Osteoblast (primary cell): ENCODE data around the gene UVSSA. TPM values are rescaled to one million over a fixed set of nuclear protein-coding genes. Genes with fewer than 3 reads are reported as not detected.
A peak's percentile ranks its signal among the peaks of the same experiment; 100 is the strongest.

ENCODE experiments used
- DNase-seq: peaks from one replicate; pipeline ENCODE4 v3.0.0; 2011; ENCODE audit warnings: low spot score, mixed read lengths; ENCODE audit not compliant: insufficient read length; ENCODE audit errors: missing footprints
- H2AFZ ChIP-seq: 2 replicates; pipeline ENCODE4 v1.6.0; 2011; ENCODE audit warnings: mild to moderate bottlenecking, low read length
- H3K27ac ChIP-seq: 2 replicates; pipeline ENCODE4 v1.5.1; 2011; ENCODE audit warnings: mild to moderate bottlenecking, low read depth, low read length, moderate library complexity
- H3K27me3 ChIP-seq: 2 replicates; pipeline ENCODE4 v1.6.0; 2012; ENCODE audit warnings: mild to moderate bottlenecking, control low read depth, inconsistent platforms, low read length, moderate library complexity; ENCODE audit not compliant: insufficient read depth
- H3K36me3 ChIP-seq: 2 replicates; pipeline ENCODE4 v1.5.1; 2011; ENCODE audit warnings: mild to moderate bottlenecking, low read length, control low read depth, moderate library complexity; ENCODE audit not compliant: insufficient read depth
- H3K4me1 ChIP-seq: 2 replicates; pipeline ENCODE4 v1.5.1; 2011; ENCODE audit warnings: mild to moderate bottlenecking, low read length, control low read depth, moderate library complexity; ENCODE audit not compliant: insufficient read depth
- H3K4me2 ChIP-seq: 2 replicates; pipeline ENCODE4 v1.6.0; 2011; ENCODE audit warnings: mild to moderate bottlenecking, low read length; ENCODE audit not compliant: insufficient read depth
- H3K4me3 ChIP-seq: fragments of 200-600 bp; sonication (generic); 3 replicates; pipeline ENCODE4 v1.5.1; 2012; ENCODE audit warnings: mild to moderate bottlenecking, low read length, inconsistent platforms; ENCODE audit not compliant: insufficient read depth
- H3K79me2 ChIP-seq: 2 replicates; pipeline ENCODE4 v1.6.0; 2012; ENCODE audit warnings: mild to moderate bottlenecking, low read length, control low read depth, inconsistent platforms; ENCODE audit not compliant: insufficient read depth
- H3K9me3 ChIP-seq: 2 replicates; pipeline ENCODE4 v1.5.1; 2011; ENCODE audit warnings: low read depth, low read length, control low read depth
- H4K20me1 ChIP-seq: 2 replicates; pipeline ENCODE4 v1.6.0; 2012; ENCODE audit warnings: mild to moderate bottlenecking, low read length, control low read depth; ENCODE audit not compliant: insufficient read depth
- total RNA-seq: library from RNA; depleted of rRNA; stranded (reverse); fragments of >200 nt; gene quantifications from 2 replicates; pipeline ENCODE4 v1.2.3, GENCODE V29; 2012
- TF ChIP-seq, protein P1 (sequence below): IDR thresholded peaks from 2 replicates; pipeline ENCODE4 v1.5.1; 2011; ENCODE audit warnings: mild to moderate bottlenecking, low read depth, low read length, moderate library complexity; ENCODE audit errors: extremely low read depth

Gene UVSSA
- total RNA-seq, 1 donor = 14.8 TPM

DNA sequence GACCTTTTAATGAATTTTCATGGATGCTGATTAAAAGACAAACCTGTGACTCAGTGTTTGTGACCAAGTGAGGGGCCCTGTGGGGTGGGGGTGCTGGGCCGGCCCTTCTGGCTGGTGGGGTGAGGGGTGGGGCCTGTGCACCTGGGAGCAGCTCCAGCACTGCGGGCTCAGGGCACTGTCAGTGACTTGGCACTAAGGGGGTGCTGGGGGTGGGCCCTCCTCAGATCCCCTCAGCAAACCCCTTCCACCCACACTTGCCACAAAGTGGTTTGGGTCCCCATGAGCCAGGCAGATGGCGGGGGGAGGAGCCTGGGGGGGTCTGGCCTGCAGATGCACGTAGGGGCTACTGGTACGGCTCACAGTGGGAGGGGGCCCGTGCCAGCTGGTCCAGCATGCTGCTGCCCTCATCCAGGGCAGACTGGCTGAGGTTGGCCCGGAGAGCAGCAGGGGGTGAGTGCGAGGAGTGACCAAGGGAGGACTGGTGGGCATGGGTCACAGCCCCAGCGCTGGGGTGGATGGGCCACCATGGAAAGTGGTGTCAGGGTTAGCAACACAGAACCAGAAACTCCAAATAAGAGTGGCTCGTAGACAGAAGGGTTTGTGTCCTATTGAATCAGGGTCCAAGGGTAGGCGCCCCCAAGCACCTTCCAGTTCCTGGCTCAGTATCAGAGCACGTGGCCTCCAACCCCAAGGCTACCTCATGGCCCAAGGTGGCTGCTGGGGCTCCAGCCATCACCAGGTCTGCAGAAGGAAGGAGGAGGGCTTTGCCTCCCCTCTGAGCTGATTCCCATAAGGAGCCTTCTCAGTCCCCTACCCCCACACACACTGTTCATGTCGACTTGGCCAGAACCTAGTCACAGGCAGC, 49.2 kb downstream of the UVSSA start:
- DNase-seq = peak; percentile 56
- Histone ChIP-seq H3K4me3 (no peak overlapping the region), H3K36me3 (no peaks in the 10 kb centered on the region), H3K79me2 (no peaks in the 10 kb centered on the region), H3K27ac (no peak overlapping the region), H4K20me1 (no peaks in the 10 kb centered on the region), H3K9me3 (no peaks in the 10 kb centered on the region), H3K27me3 (peaks cover 2% of the 10 kb centered on the region), H3K4me1 (no peaks in the 10 kb centered on the region), H3K4me2 (no peak overlapping the region), H2AFZ (no peak overlapping the region)
- TF ChIP-seq, protein P1, sequence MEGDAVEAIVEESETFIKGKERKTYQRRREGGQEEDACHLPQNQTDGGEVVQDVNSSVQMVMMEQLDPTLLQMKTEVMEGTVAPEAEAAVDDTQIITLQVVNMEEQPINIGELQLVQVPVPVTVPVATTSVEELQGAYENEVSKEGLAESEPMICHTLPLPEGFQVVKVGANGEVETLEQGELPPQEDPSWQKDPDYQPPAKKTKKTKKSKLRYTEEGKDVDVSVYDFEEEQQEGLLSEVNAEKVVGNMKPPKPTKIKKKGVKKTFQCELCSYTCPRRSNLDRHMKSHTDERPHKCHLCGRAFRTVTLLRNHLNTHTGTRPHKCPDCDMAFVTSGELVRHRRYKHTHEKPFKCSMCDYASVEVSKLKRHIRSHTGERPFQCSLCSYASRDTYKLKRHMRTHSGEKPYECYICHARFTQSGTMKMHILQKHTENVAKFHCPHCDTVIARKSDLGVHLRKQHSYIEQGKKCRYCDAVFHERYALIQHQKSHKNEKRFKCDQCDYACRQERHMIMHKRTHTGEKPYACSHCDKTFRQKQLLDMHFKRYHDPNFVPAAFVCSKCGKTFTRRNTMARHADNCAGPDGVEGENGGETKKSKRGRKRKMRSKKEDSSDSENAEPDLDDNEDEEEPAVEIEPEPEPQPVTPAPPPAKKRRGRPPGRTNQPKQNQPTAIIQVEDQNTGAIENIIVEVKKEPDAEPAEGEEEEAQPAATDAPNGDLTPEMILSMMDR = no peak

DNA sequence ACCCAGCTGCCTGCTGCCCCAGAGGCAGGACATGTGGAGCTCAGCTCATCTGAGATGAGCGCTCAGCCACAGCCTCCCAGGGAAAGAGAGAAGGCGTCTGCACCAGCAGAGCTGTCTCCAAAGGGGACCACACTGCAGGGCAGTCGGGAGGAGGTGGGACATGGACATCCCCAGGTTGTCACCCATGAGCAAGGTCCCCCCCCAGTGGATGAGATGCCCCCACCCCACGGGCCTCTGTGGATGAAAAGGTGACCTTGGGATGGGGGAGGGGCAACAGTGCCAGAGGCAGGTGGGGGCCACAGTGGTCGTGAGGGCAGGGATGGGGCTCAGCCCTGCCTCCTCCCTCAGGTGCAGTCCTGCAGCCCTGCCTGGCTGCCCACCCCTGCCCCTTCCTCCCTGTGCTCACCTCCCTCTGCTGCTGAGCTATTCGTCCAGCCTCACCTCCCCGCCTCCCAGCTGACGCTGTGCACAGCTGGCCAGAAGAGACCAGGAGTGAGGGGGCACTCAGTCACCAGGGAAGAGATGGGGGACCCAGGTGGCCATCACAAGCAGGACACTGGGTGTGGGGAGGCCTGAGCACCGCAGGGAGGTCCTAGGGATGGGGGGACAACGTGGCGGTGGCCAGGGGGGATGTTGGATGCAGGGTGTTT, 49.9 kb downstream of the UVSSA start:
- Histone ChIP-seq H3K4me1 (no peaks in the 10 kb centered on the region), H3K9me3 (no peaks in the 10 kb centered on the region), H3K4me3 (no peak overlapping the region), H3K79me2 (no peaks in the 10 kb centered on the region), H3K27me3 (peaks cover 10% of the 10 kb centered on the region), H3K36me3 (no peaks in the 10 kb centered on the region), H2AFZ (no peak overlapping the region), H4K20me1 (no peaks in the 10 kb centered on the region), H3K4me2 (no peak overlapping the region), H3K27ac (no peak overlapping the region)
- DNase-seq = peak; percentile 49
- TF ChIP-seq, protein P1 = no peak

DNA sequence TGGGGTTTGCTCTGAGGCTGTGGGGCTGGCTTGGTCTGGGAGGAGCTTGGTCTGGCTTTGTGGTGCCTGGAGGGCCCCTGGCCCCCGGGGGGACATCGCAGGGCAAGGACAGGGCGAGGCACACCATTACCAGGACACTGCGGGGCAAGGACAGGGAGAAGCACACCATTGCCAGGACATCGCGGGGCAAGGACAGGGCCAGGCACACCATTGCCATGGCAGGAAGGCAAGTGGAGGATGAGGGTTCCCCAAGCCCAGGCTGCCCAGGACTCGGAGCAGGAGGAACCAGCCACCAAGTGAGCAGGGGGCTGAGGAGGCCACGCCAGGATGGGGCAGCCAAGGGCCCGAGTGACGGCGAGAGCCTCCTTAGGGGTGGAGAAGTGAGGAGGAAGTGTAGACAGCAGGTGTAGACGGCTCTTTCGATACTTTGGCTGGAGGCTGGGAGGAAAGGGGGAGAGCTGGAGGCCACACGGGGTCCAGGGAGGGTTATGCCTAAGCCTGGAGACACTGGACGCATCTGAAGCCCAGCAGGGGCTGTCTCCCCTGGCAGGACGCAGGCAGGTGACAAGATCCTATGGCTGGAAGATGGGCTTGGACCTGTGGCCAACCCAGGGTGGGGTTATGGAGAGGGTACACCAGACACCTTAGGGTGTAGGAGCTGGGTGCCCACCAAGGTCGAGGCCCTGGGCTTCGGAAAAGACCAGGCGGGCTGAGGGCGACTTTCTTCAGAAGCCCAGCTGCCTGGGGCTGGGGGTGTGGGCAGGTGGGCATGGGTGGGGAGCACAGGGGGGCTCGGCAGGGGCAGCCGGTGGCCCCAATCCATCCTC, 51.9 kb downstream of the UVSSA start:
- Histone ChIP-seq H2AFZ (no peak overlapping the region), H3K4me2 (no peak overlapping the region), H3K9me3 (no peaks in the 10 kb centered on the region), H3K4me1 (no peaks in the 10 kb centered on the region), H3K79me2 (no peaks in the 10 kb centered on the region), H3K4me3 (no peak overlapping the region), H4K20me1 (no peaks in the 10 kb centered on the region), H3K27me3 (peaks cover 25% of the 10 kb centered on the region), H3K27ac (no peak overlapping the region), H3K36me3 (no peaks in the 10 kb centered on the region)
- TF ChIP-seq, protein P1 = no peak
- peak; percentile 86 for DNase-seq
